A549 (cell line): ENCODE measurements around the gene PHKB. TPM values are rescaled to one million over a fixed set of nuclear protein-coding genes. Genes with fewer than 3 reads are reported as not detected.
"Not testable (repeated sequence)": the region's sequence is repeated elsewhere in the genome, so short reads cannot be mapped to it uniquely, and the experiment has no call there.

Experiments used
- ATAC-seq, 2 experiments: fragments of 200-7000 bp in 1 of 2; fragments of >200 bp in 1 of 2; cut with Nextera tagmentation in 1 of 2; cut with Tn5 transposase in 1 of 2; 3 replicates each; pipeline versions ENCODE4 v1.8.0 to v1.9.1; 2018 to 2020; ENCODE audit warnings: mild to moderate bottlenecking in 1 of 2, moderate library complexity in 1 of 2
- CTCF ChIA-PET: fragments of 300-600 bp; sonication (Branson Sonifier 250); formaldehyde crosslinking; extraction: SDS; loops from one replicate; lab custom pipeline; 2021; ENCODE audit warnings: antibody characterized with exemption, inconsistent platforms; lab: Yijun Ruan, JAX
- POLR2A ChIA-PET: fragments of 350-600 bp; formaldehyde crosslinking; extraction: SDS; loops from one replicate; lab custom pipeline; 2021; ENCODE audit warnings: antibody characterized with exemption, inconsistent platforms; lab: Yijun Ruan, JAX
- DNase-seq, 2 experiments: peaks; one replicate each; pipeline versions ENCODE4 v3.0.0 to v3.0.0-alpha.2; 2011 to 2016; ENCODE audit warnings: low read depth in 1 of 2, low spot score in 1 of 2
- FAIRE-seq: peaks from 2 replicates; lab custom pipeline; 2011; peaks lifted over from hg19 to GRCh38; lab: Jason Lieb, UNC
- H3K27ac ChIP-seq, 2 experiments: fragments of >200 bp; sonication (Bioruptor Twin); formaldehyde crosslinking; 3 replicates each; pipeline ENCODE4 v1.5.1; 2016 to 2017
- H3K4me1 ChIP-seq: fragments of >200 bp; sonication (Bioruptor Twin); formaldehyde crosslinking; 3 replicates; pipeline ENCODE4 v1.6.1; 2016
- H3K4me2 ChIP-seq: fragments of >200 bp; sonication (Bioruptor Twin); formaldehyde crosslinking; 3 replicates; pipeline ENCODE4 v1.6.1; 2016
- H3K4me3 ChIP-seq: fragments of >200 bp; sonication (Bioruptor Twin); formaldehyde crosslinking; 3 replicates; pipeline ENCODE4 v1.5.1; 2016
- H3K9me3 ChIP-seq: fragments of >200 bp; sonication (Bioruptor Twin); formaldehyde crosslinking; 3 replicates; pipeline ENCODE4 v1.6.1; 2016
- BHLHE40 ChIP-seq: IDR thresholded peaks from 2 replicates; pipeline ENCODE4 v1.6.1; 2012; ENCODE audit warnings: low read depth, low read length, inconsistent platforms
- CBX2 ChIP-seq: fragments of 200-600 bp; sonication (generic); IDR thresholded peaks from 2 replicates; pipeline ENCODE4 v1.6.1; 2016; ENCODE audit warnings: low read depth, mild to moderate bottlenecking, borderline replicate concordance
- CBX8 ChIP-seq: fragments of 200-600 bp; sonication (generic); IDR thresholded peaks from 2 replicates; pipeline ENCODE4 v1.6.1; 2016
- HDAC2 ChIP-seq: fragments of 200-600 bp; sonication (generic); IDR thresholded peaks from 2 replicates; pipeline ENCODE4 v1.6.1; 2016
- HMGXB4 ChIP-seq: fragments of 250-450 bp; sonication (Bioruptor Pico); IDR thresholded peaks from 2 replicates; pipeline ENCODE4 v1.5.0; 2021; ENCODE audit warnings: mild to moderate bottlenecking, moderate library complexity, borderline replicate concordance
- HOXB13 ChIP-seq: fragments of 250-450 bp; sonication (Bioruptor Pico); IDR thresholded peaks from 2 replicates; pipeline ENCODE4 v1.5.0; 2020; ENCODE audit warnings: low read depth, mild to moderate bottlenecking, moderate library complexity
- HOXB5 ChIP-seq: fragments of 250-450 bp; sonication (Bioruptor Pico); IDR thresholded peaks from 2 replicates; pipeline ENCODE4 v1.5.0; 2020; ENCODE audit warnings: mild to moderate bottlenecking, moderate library complexity
- KDM1A ChIP-seq: fragments of 200-600 bp; sonication (generic); IDR thresholded peaks from 2 replicates; pipeline ENCODE4 v1.6.1; 2016; ENCODE audit warnings: low read depth, mild to moderate bottlenecking
- MAX ChIP-seq: IDR thresholded peaks from 2 replicates; pipeline ENCODE4 v1.6.1; 2012
- NR3C1 ChIP-seq: fragments of >200 bp; sonication (Bioruptor Twin); formaldehyde crosslinking; IDR thresholded peaks from 3 replicates; pipeline ENCODE4 v1.6.1; 2017
- RAD21 ChIP-seq, 2 experiments: fragments of >200 bp in 1 of 2; sonication (Bioruptor Twin) in 1 of 2; formaldehyde crosslinking in 1 of 2; IDR thresholded peaks in 1 of 2; conservative IDR thresholded peaks in 1 of 2; 2 replicates in 1 of 2; 3 replicates in 1 of 2; pipeline ENCODE4 v1.6.1; 2012 to 2018; ENCODE audit warnings: inconsistent platforms in 1 of 2
- REST ChIP-seq: fragments of 200-600 bp; sonication (generic); IDR thresholded peaks from 2 replicates; pipeline ENCODE4 v1.6.1; 2016; ENCODE audit warnings: antibody characterized with exemption, mild to moderate bottlenecking, moderate library complexity
- SREBF2 ChIP-seq: fragments of 450-650 bp; IDR thresholded peaks from 2 replicates; pipeline ENCODE4 v1.6.1; 2014; ENCODE audit warnings: mild to moderate bottlenecking, moderate library complexity
- WGBS: methylation state at CpG from one replicate; pipeline ENCODE4 v1.1.6; 2017; ENCODE audit errors: missing lambda C conversion rate; 5-methylcytosine and 5-hydroxymethylcytosine counted together
- polyA plus RNA-seq, 4 experiments: library from polyadenylated mRNA; depleted of rRNA in 3 of 4; stranded (reverse); fragments of >200 nt; fragmentation: RNase III in 1 of 4; extraction: RNeasy Plus Mini Kit Qiagen cat#74134 plus additional on column Dnase treatment in 1 of 4; gene quantifications; 2 replicates in 3 of 4; 3 replicates in 1 of 4; pipeline ENCODE4 v1.2.3, GENCODE V29; 2011 to 2017

The PHKB gene
- polyA plus RNA-seq, 2 of the 4 experiments (the other 2 are of a cell fraction): 33.2 to 96.8 TPM

- no peak overlapping the region for H3K27ac ChIP-seq
- no peak overlapping the region for H3K4me3 ChIP-seq
- 91% methylated on average over 4 of the region's 4 CpGs for WGBS
- FAIRE-seq (no peak), ATAC-seq (no peak), DNase-seq (no peak)
- H3K4me2 ChIP-seq: no peak overlapping the region
- H3K4me1 ChIP-seq: no peaks in the 10 kb centered on the region
- no peaks in the 10 kb centered on the region for H3K9me3 ChIP-seq
- POLR2A ChIA-PET: no interaction called here
- CTCF ChIA-PET: no interaction called here
- TF ChIP-seq HMGXB4 (CRISPR knock-in tag): no peak
- TF ChIP-seq KDM1A: no peak
Observed at GRCh38 chr16:47676635-47677177, 215.6 kb downstream of the PHKB start.

DNA sequence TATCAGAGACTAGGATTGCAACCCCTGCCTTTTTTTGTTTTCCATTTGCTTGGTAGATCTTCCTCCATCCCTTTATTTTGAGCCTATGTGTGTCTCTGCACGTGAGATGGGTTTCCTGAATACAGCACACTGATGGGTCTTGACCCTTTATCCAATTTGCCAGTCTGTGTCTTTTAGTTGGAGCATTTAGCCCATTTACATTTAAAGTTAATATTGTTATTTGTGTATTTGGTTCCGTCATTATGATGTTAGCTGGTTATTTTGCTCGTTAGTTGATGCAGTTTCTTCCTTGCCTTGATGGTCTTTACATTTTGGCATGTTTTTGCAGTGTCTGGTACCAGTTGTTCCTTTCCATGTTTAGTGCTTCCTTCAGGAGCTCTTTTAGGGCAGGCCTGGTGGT lies 220.4 kb downstream of the PHKB start:
- H3K27ac ChIP-seq, POLR2A ChIA-PET, H3K4me3 ChIP-seq, H3K4me1 ChIP-seq, CTCF ChIA-PET, H3K9me3 ChIP-seq, FAIRE-seq, ATAC-seq, H3K4me2 ChIP-seq, DNase-seq: not testable (repeated sequence)
- WGBS: 92% methylated on average over 3 of the region's 3 CpGs

DNA sequence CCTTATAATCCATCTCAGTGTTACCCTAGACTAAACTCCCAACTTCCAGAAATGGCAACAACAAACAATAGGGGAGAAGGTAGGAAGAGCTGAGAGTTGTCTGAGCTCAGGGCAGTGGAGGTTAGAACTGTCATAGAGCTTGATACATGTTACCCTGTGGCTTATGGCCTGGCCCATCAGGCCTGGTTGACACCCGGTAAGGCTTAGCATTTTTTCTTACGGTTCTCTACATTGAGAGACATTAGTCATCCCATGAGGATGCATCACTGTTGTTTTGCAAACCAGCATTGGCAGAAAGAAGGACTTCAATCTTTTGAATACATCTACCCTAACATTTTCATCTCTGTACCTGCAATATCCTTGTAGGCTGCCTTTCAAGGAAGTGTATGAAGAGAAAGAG lies 226.6 kb downstream of the PHKB start:
- CTCF ChIA-PET: interaction anchor here (1.2 kb wide), 1 partner anchor 16 kb away, joined by 3 read pairs; no protein-coding TSS in a partner anchor
- no peak overlapping the region for H3K4me2 ChIP-seq
- POLR2A ChIA-PET: no interaction called here
- no peak overlapping the region for H3K27ac ChIP-seq
- H3K4me3 ChIP-seq: no peak overlapping the region
- WGBS: 92% methylated on average over 2 of the region's 2 CpGs
- FAIRE-seq (no peak), ATAC-seq (no peak), DNase-seq (no peak)
- H3K4me1 ChIP-seq: no peaks in the 10 kb centered on the region
- TF ChIP-seq CBX2: no peak
- TF ChIP-seq KDM1A: no peak
- TF ChIP-seq HOXB13 (CRISPR knock-in tag): no peak
- no peak for TF ChIP-seq NR3C1
- no peaks in the 10 kb centered on the region for H3K9me3 ChIP-seq

GRCh38 chr16:47693226-47693625 lies 232.1 kb downstream of the PHKB start:
- Histone ChIP-seq H3K4me1 (no peaks in the 10 kb centered on the region), H3K4me3 (no peak overlapping the region), H3K9me3 (no peaks in the 10 kb centered on the region), H3K4me2 (no peak overlapping the region), H3K27ac (no peak overlapping the region)
- 96% methylated on average over 9 of the region's 9 CpGs for WGBS
- ATAC-seq: no peak
- CTCF ChIA-PET: interaction anchor here (0.9 kb wide), 1 partner anchor 551 kb away, joined by 3 read pairs; no protein-coding TSS in a partner anchor
- FAIRE-seq: no peak
- DNase-seq: no peak
- TF ChIP-seq HDAC2: no peak
- no peak for TF ChIP-seq SREBF2
- TF ChIP-seq MAX: no peak
- TF ChIP-seq REST: no peak
- no peak for TF ChIP-seq HOXB5 (CRISPR knock-in tag)
- TF ChIP-seq CBX8: no peak
- TF ChIP-seq RAD21 (conservative IDR thresholded peaks at IDR 0.05 in 1 of 2, IDR thresholded peaks at IDR 0.05 in 1 of 2): no peak
- TF ChIP-seq BHLHE40: no peak
- POLR2A ChIA-PET: no interaction called here
